HG03378 (cell line): Measurements from ENCODE around the gene CALD1.
A peak's percentile ranks its signal among the peaks of the same experiment; 100 is the strongest.

Source experiments
- ATAC-seq: cut with Tn5 transposase; IDR thresholded peaks from one replicate; pipeline ENCODE4 v1.9.1; 2021; ENCODE audit warnings: mild to moderate bottlenecking, moderate library complexity; ENCODE audit not compliant: unreplicated experiment

CALD1 gene

DNA sequence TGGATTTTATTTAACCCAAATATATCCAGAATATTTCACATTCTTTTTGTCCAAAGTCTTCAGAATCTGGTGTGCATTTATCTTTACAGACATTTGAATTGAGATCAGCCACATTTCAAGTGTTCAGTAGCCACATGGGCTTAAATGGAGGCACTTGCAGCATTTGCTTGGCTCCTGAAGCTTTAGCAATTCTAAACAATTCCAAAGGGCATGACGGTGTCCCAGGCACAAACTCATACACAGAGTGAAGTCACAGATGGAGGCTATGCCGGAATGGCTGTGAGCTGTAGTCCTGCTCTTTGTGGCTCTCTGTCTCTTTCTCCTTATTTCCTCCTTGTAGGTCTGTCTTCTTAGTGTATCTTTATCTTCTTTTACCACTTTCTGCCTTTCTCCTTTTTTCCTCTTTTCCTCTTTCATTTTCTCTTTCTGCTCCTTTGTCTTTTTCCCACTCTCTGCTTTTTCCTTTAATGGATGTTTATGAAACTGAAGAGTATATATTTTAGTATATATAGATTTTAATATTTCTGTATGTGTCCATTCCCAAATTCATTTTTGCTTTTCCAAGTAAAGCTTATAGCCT is 214.5 kb downstream of the CALD1 start:
- no peak for ATAC-seq

DNA sequence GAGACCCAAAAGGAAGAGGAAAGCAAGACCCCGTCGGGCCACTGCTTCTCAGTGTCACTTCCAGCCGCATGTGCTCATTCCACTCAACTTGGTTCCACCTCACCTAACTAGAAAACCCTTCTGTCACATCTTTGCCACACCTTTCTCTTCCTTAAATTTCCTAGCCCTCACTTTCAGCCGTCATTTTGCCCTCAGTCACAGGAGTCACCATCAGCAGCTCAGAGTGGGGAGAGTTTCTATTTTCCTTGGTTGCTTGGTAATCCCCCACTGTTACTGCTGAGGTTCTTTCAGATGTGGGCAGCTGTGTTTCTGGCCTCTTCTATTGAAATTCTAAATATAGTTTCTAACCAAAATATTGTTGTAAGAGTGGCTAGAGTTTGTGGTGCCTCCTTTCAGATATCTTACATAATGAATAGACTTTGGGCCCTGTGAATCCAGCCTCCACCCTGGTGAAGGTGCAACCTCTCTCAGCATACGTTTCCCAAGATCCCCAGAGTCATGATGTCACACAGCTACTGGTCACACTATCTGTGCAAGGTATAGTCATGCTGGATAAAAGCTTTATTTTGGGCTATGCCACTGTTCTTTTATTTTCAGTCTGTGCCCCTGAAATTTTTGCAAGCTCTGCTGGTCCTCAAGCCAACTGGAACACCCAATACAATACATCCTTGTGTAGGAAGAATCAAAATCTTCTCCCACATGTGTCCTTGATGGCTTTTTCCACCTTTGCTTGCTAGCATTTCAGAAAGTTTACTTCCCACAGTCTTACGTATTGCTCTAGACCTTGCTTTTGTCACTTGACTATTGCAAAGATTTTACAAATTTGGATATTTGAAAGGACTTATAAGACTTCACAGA is 216.0 kb downstream of the CALD1 start:
- peak; percentile 35 for ATAC-seq

DNA sequence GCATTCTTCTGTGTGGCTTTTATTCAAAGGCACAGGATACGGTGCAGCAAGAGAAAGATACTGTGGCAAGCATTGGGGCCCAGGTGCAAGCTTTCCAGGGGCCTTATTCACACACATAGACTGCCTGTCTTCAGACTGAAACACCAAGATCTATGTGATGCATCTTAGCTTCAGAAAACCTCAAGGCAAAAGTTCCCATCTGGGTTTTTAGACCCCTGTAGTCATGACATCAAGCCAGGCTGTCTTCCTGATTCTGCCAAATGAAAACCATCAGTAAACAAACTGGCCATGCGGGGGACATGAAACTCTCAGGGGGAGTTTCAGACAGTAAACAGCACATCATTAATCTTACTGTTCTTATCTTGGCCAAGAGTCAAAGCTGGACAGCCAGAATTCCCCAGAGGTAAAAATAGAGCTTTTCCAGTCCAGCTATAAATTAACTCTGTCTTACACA is 216.7 kb downstream of the CALD1 start:
- peak; percentile 44 for ATAC-seq

DNA sequence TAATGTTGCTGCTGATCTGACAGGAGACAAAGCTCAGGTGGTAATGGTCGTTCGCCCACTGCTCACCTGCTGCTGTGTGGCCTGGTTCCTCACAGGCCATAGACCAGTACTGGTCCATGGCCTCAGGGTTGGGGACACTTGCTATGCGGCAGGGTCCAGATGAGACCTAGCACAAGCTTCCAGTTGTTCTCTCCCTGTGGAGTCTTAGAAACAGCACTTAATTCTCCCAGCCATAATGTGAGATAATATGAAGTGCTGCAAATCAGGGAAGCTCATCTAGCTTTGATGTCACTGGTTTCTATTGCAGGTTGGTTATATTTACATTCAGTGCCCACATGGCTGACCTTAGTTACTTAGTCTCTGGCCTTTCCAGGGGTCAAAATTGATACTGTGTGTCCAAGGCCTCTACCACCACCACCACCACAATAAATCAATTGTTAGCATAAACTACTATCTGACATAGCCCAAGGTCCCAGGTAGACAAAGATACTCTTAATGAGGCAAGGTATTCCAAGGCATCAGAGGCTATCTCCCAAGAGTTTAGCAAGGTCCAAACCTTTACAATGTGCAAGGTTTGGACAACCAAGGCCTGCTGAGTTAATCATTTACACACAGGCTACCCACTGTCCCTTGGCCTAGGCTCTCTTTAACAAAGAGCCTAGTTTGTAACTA is 217.9 kb downstream of the CALD1 start:
- ATAC-seq: no peak

DNA sequence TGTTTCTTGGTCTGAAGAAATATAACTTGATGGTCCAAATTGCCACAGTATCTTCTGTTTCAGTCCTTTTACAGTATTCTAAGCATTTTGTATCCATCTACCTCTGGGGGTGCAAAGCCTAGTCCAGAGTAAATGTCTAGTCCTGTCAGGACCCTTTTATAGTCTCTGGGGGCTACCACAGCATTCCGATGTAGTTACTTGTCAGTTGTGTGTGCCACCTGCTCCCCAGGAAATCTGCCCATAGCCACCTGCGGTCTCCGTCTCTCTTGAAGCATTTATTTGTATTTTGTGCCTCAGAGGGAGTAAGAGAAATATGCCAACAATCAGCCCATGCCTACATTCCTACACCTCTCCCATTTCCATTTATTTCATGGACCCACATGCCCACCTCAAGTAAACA is 219.7 kb downstream of the CALD1 start:
- no peak for ATAC-seq

DNA sequence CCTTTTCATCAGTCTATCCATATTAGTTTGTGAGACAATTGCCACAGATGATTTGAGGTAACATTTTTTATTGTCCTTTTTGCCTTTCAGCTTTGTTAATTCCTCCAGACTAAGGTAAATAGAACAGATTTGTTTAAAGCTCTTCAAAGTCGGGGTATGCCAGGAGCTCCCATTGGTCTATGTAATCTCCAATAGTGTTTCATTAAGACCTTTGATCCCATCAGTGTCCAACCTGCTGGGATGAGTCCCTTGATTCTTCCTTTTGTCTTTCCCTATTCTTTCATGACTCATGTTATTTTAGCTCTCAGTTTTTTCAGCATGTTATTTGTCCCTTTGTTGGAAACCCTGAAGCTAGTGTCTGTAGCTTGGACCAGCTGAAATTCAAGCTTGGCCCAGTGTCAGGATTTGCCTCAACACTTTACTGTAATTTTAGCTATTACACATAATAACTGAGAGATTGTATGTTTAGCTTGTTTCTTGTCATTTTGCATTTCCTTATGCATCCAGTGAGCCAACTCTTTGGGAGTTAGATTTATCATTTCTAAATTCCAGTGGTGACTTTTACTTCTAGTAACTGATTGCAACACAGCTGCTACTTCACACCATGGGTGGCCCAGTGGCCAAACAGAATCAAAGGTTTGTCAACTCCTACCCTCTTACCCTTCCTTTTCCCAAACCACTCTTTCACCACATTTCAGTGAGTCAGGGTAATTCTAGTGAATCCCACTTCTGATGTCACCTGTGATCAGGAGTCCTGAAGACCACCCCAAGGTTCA is 222.1 kb downstream of the CALD1 start:
- no peak for ATAC-seq

DNA sequence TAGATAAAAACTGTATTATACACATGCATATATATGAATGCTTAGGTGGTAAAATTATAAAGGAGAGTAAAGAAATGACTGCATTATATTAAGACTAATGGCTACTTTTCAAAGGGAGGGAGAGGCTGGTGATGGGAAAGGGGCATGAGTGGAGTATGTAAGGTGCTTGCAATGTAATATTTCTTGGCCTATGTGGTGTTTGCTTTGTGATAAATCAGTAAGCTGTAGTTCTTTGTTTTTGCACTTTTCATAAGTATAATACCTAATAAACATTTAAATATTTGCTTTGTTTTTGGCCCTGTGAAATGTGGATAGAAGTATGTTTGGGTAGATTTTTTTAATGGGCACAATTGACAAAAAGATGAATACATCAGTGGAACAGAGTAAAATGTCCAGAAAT is 232.8 kb downstream of the CALD1 start:
- no peak for ATAC-seq
